ENCODE data around the gene PMEPA1.

The PMEPA1 gene

DNA sequence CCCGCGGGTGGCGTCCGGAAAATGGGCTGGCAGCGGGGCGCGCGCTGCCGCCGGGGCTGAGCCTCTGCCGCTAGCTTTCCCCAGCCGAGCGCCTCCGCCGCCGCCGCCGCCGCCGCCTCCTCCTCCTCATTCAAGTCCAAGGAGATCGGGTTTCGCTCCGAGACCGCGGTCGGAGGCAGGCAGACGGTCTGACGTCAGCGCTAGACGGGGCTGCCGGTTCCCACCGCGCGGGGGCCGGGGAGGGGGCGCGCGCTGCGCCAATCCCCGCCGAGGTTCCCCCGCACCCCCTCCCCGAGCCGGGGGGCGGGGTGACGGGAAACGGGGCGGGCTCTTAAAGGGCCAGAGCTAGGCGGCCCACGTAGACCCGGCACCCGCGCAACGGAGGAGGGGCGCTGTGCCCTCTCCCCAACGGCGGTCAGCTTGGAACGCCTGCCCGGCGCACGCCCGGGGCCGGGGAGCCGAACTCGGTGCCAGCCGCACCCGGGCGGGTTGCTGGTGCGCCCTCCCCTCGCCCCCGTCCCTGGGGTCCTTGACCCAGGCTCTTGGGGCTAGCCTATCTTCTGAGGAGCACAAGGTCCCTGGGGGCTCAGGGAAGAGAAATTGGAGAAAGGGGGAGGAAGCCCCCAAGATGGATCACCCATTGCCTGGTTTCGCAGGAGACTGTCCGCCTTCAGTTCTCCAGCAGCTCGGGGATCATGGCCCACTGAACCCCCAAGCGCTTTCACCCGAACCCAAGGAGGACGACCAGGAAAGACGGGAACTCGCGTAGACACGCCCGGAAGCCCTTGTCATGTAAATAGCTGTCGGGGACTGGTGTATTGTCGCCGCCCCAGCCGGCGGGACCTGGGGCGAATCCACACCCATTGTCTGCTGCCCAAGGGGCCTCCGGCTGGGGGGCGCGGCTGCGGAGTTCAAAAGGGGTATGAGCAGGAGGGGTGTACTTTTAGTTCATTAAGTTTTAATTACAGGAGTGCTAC is at the start of gene PMEPA1:
Gene PMEPA1 (minus strand): TSS at position 193 of the 977 bp plus-strand sequence. CDS start 433 bp downstream, outside the sequence.
- peak; percentile 88 for DNase-seq (ENCODE audit: low read depth)

DNA sequence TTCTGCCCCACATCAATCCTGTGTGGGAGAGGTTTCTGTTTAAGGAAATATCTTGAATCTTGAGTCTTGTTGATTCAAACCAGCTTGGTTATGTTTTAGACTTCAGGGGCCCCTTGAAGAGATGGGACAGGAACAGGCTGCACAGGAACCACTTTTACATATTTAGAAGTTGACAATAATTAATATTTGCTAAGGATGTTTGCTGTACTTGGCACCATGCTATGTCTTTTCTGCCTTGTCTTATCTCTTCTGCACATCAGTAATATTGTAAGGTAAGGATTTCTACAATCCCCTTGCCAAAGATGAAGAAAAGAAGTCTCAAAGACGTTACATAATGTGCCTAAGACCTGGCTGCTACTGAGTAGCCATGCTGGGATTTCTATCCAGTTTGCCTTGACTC is 48.0 kb upstream of the PMEPA1 start:
- no peak for DNase-seq (ENCODE audit: low read depth)

GRCh38 chr20:57756921-57757320 is 47.1 kb upstream of the PMEPA1 start:
- no peak for DNase-seq (ENCODE audit: low read depth)

GRCh38 chr20:57756213-57756612 is 46.4 kb upstream of the PMEPA1 start:
- no peak for DNase-seq (ENCODE audit: low read depth)

- no peak for DNase-seq (ENCODE audit: low read depth)
Observed at GRCh38 chr20:57755609-57756008, 45.8 kb upstream of the PMEPA1 start.

DNA sequence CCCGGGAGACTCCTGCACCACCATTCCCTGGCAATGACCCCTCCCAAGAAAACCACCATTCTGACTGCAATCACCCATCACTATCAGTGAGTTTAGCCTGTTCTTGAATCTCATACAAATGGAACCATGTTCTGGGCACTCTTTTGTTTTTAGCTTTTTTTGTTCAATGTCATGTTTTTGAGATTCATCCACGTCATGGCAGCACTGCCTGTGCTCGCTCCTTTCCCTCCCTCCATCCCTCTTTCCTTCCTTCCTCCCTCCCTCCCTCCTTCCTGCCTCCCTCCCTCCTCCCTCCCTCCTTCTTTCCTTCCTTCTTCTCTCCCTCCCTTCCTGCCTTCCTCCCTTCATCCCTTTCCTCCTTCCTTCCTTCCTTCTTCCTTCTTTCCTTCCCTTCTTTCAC is 44.4 kb upstream of the PMEPA1 start:
- DNase-seq (ENCODE audit: low read depth), result no peak

- no peak for DNase-seq (ENCODE audit: low read depth)
Observed at GRCh38 chr20:57753332-57754164, 43.7 kb upstream of the PMEPA1 start.

DNA sequence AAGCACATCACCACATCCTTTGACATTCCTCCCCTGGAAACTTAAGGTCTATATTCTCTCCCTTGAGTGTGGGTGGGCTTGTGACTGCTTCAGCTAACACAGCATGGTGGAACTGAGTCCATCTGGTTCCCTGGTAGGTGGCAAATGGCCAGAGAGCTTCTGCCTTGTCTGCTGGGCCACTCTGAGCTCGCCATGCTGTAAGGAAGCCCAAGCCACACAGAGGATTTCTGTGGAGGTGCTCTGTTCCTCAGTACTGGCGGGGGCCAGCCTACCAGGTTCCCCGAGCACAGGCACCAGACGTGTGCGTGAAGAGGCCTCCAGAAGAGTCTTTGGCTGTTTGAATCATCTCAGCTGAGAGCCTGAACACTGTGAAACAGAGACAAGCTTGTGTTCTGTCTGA is 41.6 kb upstream of the PMEPA1 start:
- no peak for DNase-seq (ENCODE audit: low read depth)

DNA sequence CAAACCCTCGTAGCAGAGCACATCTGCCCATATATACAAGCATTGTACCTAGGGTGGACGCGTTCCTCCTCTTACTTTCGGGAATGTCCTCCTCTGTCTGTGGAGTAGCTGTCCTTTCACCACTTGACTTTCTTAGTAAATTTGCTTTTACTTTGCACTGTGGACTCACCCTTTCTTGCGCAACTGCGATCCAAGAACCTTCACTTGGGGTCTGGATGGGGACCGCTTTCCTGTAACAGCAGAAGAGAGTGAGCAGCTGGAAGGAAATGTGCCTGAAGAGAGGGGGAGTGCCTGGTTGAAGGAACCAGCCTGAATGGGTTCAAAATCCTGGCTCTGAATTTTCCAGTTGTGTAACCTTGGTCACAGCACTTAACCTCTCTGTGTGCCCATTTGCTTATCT is 40.1 kb upstream of the PMEPA1 start:
- no peak for DNase-seq (ENCODE audit: low read depth)

DNA sequence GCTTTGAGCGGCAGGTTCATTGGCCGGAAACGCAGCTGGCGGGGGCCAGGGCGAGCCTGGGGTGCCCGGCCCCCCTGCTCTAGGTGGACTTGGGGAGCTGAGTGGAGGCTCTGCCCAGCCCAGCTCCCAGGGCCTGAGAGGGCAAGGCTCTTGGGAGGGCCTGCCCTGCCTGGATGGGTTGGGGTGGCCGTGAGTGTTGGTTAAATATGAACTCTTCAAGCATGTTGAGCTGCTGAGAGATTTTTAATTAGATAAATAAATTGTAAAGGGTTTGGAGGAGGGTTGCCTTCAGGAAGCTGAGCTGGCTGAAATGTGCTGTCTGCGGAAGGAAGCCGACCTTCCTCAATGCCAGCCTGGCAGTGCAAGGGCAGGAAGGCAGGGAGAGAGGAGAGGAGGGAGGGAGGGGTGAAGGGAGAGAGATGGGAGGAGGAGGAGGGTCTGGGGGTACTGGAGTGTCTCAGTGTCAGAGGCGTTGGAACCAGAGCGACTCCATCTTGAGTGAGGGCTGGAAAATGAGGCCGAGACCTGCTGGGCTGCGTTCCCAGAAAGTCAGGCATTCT is 39.4 kb upstream of the PMEPA1 start:
- no peak for DNase-seq (ENCODE audit: low read depth)

DNA sequence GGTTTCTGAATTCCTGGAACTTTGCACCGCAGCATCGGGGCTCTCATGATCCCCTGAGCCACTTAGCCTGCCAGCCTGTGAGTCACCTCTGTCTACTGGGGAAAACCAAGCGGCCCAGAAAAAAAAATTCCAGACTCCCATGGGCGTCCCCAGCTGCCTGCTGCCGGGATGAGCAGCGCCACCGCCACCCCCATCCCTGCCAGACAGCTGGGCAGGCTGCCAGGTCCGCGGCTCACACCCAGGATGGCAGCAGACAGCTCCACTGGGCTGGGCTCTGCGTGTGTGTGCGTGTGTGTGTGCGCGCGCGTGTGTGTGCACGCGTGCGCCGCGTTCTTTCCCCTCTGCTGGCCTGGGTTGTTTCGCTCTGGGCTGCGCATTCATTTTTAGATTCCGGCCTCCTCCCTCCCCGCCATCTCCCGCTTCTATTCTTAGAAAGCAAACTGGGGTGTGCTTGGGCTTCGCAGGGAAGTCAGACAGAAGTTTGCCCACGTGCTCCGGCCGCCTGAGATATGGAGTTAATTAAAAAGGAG is 38.9 kb upstream of the PMEPA1 start:
- peak; percentile 40 for DNase-seq (ENCODE audit: low read depth)

GRCh38 chr20:57747861-57748481 is 38.2 kb upstream of the PMEPA1 start:
- no peak for DNase-seq (ENCODE audit: low read depth)

GRCh38 chr20:57746832-57747404 is 37.1 kb upstream of the PMEPA1 start:
- no peak for DNase-seq (ENCODE audit: low read depth)

- DNase-seq (ENCODE audit: low read depth), result no peak
Observed at GRCh38 chr20:57746201-57746600, 36.4 kb upstream of the PMEPA1 start.

GRCh38 chr20:57744206-57744605 is 34.4 kb upstream of the PMEPA1 start:
- no peak for DNase-seq (ENCODE audit: low read depth)

GRCh38 chr20:57743450-57744095 is 33.8 kb upstream of the PMEPA1 start:
- no peak for DNase-seq (ENCODE audit: low read depth)

- DNase-seq (ENCODE audit: low read depth), result no peak
Observed at GRCh38 chr20:57742507-57743181, 32.8 kb upstream of the PMEPA1 start.

- DNase-seq (ENCODE audit: low read depth), result no peak
Observed at GRCh38 chr20:57738484-57738883, 28.7 kb upstream of the PMEPA1 start.

DNA sequence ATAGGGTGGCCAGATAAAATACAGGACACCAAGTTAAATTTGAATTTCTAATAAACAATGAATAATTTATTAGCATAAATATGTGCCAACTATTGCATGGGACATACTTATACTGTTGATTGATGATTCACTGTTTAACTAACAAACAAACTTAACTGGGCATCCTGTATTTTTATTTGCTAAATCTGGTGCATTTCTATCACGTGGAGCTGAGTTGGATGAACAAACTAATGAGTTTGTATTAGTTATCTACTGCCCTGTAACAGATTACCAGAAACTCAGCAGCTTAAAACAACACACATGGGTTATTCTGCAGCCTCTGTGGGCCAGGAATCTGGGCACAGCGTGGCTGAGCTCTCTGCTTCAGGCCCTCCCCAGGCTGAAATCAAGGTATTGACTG is 28.2 kb upstream of the PMEPA1 start:
- no peak for DNase-seq (ENCODE audit: low read depth)

DNA sequence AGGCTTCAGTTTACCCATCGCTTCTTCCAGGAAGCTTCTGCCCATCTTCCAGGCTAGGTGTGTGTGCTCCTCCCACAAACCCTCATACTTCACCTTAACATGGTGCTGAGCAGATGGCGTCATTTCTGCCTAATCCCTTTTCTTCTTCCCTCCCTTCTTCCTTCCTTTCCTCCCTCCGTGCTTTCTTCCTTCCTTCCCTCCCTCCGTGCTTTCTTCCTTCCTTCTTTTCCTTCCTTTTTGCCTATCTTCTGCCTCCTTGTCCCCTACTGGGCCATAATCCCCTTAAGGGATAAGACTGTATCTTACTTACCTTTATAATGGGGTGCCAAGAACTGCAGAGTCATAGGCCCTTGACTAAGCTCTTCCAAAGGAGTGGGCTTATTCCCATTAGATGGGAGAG is 27.5 kb upstream of the PMEPA1 start:
- DNase-seq (ENCODE audit: low read depth), result no peak
